HepG2 (cell line): ENCODE results near the gene SLC8A2. TPM values are rescaled to one million over a fixed set of nuclear protein-coding genes. Genes with fewer than 3 reads are reported as not detected.

ENCODE experiments used
- BHLHE40 ChIP-seq: IDR thresholded peaks from 2 replicates; pipeline ENCODE4 v1.6.1; 2011; ENCODE audit warnings: low read length, improper control_type of control experiment
- BORCS8-MEF2B ChIP-seq: sonication (generic); formaldehyde crosslinking; IDR thresholded peaks from 2 replicates; pipeline ENCODE4 v1.8.0; 2022; ENCODE audit warnings: mild to moderate bottlenecking, missing genetic modification reagents
- ELF1 ChIP-seq: sonication (generic); formaldehyde crosslinking; IDR thresholded peaks from 2 replicates; pipeline ENCODE4 v1.4.0; 2020; ENCODE audit warnings: missing genetic modification reagents
- GATA4 ChIP-seq: sonication (generic); IDR thresholded peaks from 2 replicates; pipeline ENCODE4 v1.6.1; 2016; ENCODE audit warnings: antibody characterized with exemption, low read depth, borderline replicate concordance
- HBP1 ChIP-seq: IDR thresholded peaks from 2 replicates; pipeline ENCODE4 v1.6.1; 2016; ENCODE audit warnings: low read depth, control low read depth
- HCFC1 ChIP-seq: fragments of 150-350 bp; IDR thresholded peaks from 2 replicates; pipeline ENCODE4 v1.6.1; 2014; ENCODE audit warnings: low read depth, low read length
- KLF16 ChIP-seq, 2 experiments: sonication (generic) in 1 of 2; formaldehyde crosslinking in 1 of 2; IDR thresholded peaks; 2 replicates each; pipeline versions ENCODE4 v1.6.1 to v1.8.0; 2016 to 2023; ENCODE audit warnings: missing genetic modification reagents in 2 of 2, missing compliant biosample characterization in 1 of 2
- LCORL ChIP-seq, 2 experiments: fragments of 450-650 bp in 1 of 2; sonication (generic) in 1 of 2; formaldehyde crosslinking in 1 of 2; IDR thresholded peaks; 2 replicates each; pipeline versions ENCODE4 v1.5.0 to v1.6.1; 2017 to 2020; ENCODE audit warnings: antibody characterized with exemption in 1 of 2, missing genetic modification reagents in 1 of 2
- MEF2D ChIP-seq: sonication (generic); formaldehyde crosslinking; IDR thresholded peaks from 2 replicates; pipeline ENCODE4 v1.5.1; 2020; ENCODE audit warnings: mild to moderate bottlenecking, missing genetic modification reagents
- NFYB ChIP-seq: sonication (generic); formaldehyde crosslinking; IDR thresholded peaks from 2 replicates; pipeline ENCODE4 v1.4.0; 2020; ENCODE audit warnings: missing genetic modification reagents
- POGK ChIP-seq: sonication (generic); formaldehyde crosslinking; conservative IDR thresholded peaks from 2 replicates; pipeline ENCODE4 v1.8.0; 2022; ENCODE audit warnings: mild to moderate bottlenecking, moderate library complexity, missing genetic modification reagents
- SNAPC4 ChIP-seq: sonication (generic); formaldehyde crosslinking; IDR thresholded peaks from 2 replicates; pipeline ENCODE4 v1.4.0; 2020; ENCODE audit warnings: mild to moderate bottlenecking, missing genetic modification reagents
- SP1 ChIP-seq, 2 experiments: fragments of 450-650 bp in 1 of 2; sonication (generic) in 1 of 2; formaldehyde crosslinking in 1 of 2; IDR thresholded peaks; 2 replicates each; pipeline versions ENCODE4 v1.4.0 to v1.6.1; 2016 to 2020; ENCODE audit warnings: missing genetic modification reagents in 1 of 2
- TBX2 ChIP-seq: sonication (generic); formaldehyde crosslinking; IDR thresholded peaks from 2 replicates; pipeline ENCODE4 v1.5.0; 2020; ENCODE audit warnings: missing genetic modification reagents, mild to moderate bottlenecking, borderline replicate concordance
- ZNF251 ChIP-seq: sonication (generic); formaldehyde crosslinking; IDR thresholded peaks from 2 replicates; pipeline ENCODE4 v1.9.0; 2021; ENCODE audit warnings: mild to moderate bottlenecking, missing genetic modification reagents
- ZNF615 ChIP-seq: sonication (generic); formaldehyde crosslinking; IDR thresholded peaks from 2 replicates; pipeline ENCODE4 v1.5.0; 2020; ENCODE audit warnings: mild to moderate bottlenecking, missing genetic modification reagents, borderline replicate concordance
- ZNF784 ChIP-seq: sonication (generic); formaldehyde crosslinking; IDR thresholded peaks from 2 replicates; pipeline ENCODE4 v1.5.1; 2020; ENCODE audit warnings: missing genetic modification reagents, mild to moderate bottlenecking, borderline replicate concordance
- polyA plus RNA-seq, 8 experiments: library from polyadenylated mRNA; depleted of rRNA in 3 of 8; stranded (reverse) in 7 of 8; unstranded in 1 of 8; fragments of >200 nt; fragmentation: Illumina TruSeq in 4 of 8; extraction: Trizol in 4 of 8; gene quantifications; 2 replicates each; pipeline versions ENCODE4 v1.2.1 to v1.2.3, GENCODE V29; 2011 to 2016; ENCODE audit warnings: low read depth in 4 of 8, missing spikeins in 1 of 8, mixed read lengths in 1 of 8; ENCODE audit not compliant: insufficient read depth in 1 of 8
- total RNA-seq, 5 experiments: library from RNA; depleted of rRNA; stranded (reverse); fragments of >200 nt; fragmentation: Illumina TruSeq; extraction: Trizol; gene quantifications; 2 replicates each; pipeline ENCODE4 v1.2.3, GENCODE V29; 2016; ENCODE audit warnings: low read depth in 1 of 5
- TF ChIP-seq, protein P1 (sequence below): sonication (generic); formaldehyde crosslinking; conservative IDR thresholded peaks from 2 replicates; pipeline ENCODE4 v1.4.0; 2020; ENCODE audit warnings: missing genetic modification reagents

The SLC8A2 gene
- total and polyA plus RNA-seq, 2 of the 13 experiments (the other 11 are each of a cell fraction or from before 2014, with no cell fraction given): 0.02 TPM; not detected in 1

DNA sequence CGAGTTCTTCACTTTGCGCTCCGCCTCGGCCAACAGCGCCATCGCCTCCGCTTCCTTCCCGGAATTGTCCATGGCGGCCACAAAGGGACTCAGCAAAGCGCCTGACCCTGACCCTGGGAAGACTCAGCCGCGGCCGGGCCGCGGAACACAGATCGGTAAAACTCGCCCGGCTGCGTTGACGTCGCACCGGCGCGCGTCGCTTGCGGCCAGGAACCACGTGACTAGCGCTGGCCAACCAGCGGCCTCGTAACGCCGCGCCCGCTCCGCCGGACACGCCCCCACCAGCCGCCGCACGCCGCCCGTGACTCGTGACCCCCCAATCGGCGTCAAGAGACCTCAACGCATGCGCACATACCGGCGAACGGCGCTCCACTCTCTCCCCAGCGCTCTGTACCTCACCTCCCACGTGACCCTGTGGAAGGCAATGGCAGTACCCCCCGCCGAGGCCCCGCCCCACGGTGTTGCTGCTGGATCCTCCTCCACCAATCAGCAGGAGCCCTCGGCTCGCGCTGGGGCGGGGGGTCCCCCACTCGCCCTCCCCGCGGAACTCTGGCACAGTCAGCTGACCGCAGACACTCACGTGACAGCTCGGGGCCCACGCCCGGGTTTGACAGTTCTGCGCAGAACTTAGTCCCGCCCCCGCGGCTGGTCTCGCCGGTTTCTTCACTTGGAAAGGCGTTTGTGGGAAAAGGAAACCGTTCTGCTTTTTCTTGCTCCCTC lies 43.3 kb upstream of the SLC8A2 start, which contains the start of gene NAPA (continued):
- peak; percentile 96 for TF ChIP-seq TBX2 (CRISPR knock-in tag)
- TF ChIP-seq KLF16 (CRISPR knock-in tag; IDR thresholded peaks at IDR 0.05): peak in 1 of 2 experiments; percentile 81; a peak in 1 of 4 replicates
- TF ChIP-seq NFYB: peak; percentile 86
- TF ChIP-seq ELF1 (CRISPR knock-in tag): peak; percentile 73
- TF ChIP-seq BORCS8-MEF2B: 0 out of 2 replicates have a peak, but pooled peaks have one; percentile 13
- no peak for TF ChIP-seq SP1 (IDR thresholded peaks at IDR 0.05)
- peak; percentile 79 for TF ChIP-seq SP1 (CRISPR knock-in tag; IDR thresholded peaks at IDR 0.05)
- TF ChIP-seq LCORL (IDR thresholded peaks at IDR 0.05): no peak; the same call in 1 of the 2 replicates
- TF ChIP-seq LCORL (CRISPR knock-in tag; IDR thresholded peaks at IDR 0.05): peak; percentile 58
- TF ChIP-seq SNAPC4: no peak
- TF ChIP-seq MEF2D (CRISPR knock-in tag): peak; percentile 66; the same call in 1 of the 2 replicates
- TF ChIP-seq ZNF615 (CRISPR knock-in tag): no peak
- peak; percentile 93 for TF ChIP-seq BHLHE40
- TF ChIP-seq, protein P1, sequence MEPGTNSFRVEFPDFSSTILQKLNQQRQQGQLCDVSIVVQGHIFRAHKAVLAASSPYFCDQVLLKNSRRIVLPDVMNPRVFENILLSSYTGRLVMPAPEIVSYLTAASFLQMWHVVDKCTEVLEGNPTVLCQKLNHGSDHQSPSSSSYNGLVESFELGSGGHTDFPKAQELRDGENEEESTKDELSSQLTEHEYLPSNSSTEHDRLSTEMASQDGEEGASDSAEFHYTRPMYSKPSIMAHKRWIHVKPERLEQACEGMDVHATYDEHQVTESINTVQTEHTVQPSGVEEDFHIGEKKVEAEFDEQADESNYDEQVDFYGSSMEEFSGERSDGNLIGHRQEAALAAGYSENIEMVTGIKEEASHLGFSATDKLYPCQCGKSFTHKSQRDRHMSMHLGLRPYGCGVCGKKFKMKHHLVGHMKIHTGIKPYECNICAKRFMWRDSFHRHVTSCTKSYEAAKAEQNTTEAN (CRISPR knock-in tag): peak; percentile 29; the same call in 1 of the 2 replicates
- peak; percentile 54 for TF ChIP-seq POGK (CRISPR knock-in tag)
- peak; percentile 64; the same call in 1 of the 2 replicates for TF ChIP-seq HBP1 (CRISPR knock-in tag)
- TF ChIP-seq HCFC1: peak; percentile 8
- no peak for TF ChIP-seq GATA4
- no peak for TF ChIP-seq ZNF251 (CRISPR knock-in tag)
- TF ChIP-seq ZNF784 (CRISPR knock-in tag): peak; percentile 29; the same call in 1 of the 2 replicates
